HFF-Myc (cell line): ENCODE measurements around the gene CPZ.
"Not testable (repeated sequence)": the region's sequence is repeated elsewhere in the genome, so short reads cannot be mapped to it uniquely, and the experiment has no call there.

Experiments
- DNase-seq: peaks from one replicate; pipeline ENCODE4 v3.0.0-alpha.2; 2011; ENCODE audit warnings: low read depth; ENCODE audit errors: extremely low read depth
- H3K4me3 ChIP-seq: replicated peaks from 2 replicates; pipeline ENCODE4 v1.5.1; 2011; ENCODE audit warnings: low read depth, mild to moderate bottlenecking, control low read depth, low read length
- CTCF ChIP-seq: IDR thresholded peaks from 2 replicates; pipeline ENCODE4 v1.5.1; 2012; ENCODE audit warnings: mild to moderate bottlenecking, low read depth, low read length, control low read depth; ENCODE audit errors: missing control alignments

CPZ gene

GRCh38 chr4:8649631-8650361 lies 57.2 kb downstream of the CPZ start:
- no peak for DNase-seq
- H3K4me3 ChIP-seq: no peak overlapping the region
- no peak for TF ChIP-seq CTCF

GRCh38 chr4:8651661-8652180 lies 59.2 kb downstream of the CPZ start:
- H3K4me3 ChIP-seq: no peak overlapping the region
- TF ChIP-seq CTCF: no peak

GRCh38 chr4:8652181-8653078 lies 59.9 kb downstream of the CPZ start:
- no peak for TF ChIP-seq CTCF
- no peak for DNase-seq
- no peak overlapping the region for H3K4me3 ChIP-seq

More at GRCh38 chr4:8651661-8652180, 59.2 kb downstream of the CPZ start:
- DNase-seq: no peak

- H3K4me3 ChIP-seq: no peak overlapping the region
- no peak for TF ChIP-seq CTCF
- no peak for DNase-seq
Observed at GRCh38 chr4:8653326-8654000, 60.9 kb downstream of the CPZ start.

- H3K4me3 ChIP-seq, DNase-seq: not testable (repeated sequence)
Observed at GRCh38 chr4:8654139-8654538, 61.6 kb downstream of the CPZ start.

- no peak overlapping the region for H3K4me3 ChIP-seq
- no peak for TF ChIP-seq CTCF
- DNase-seq: no peak
Observed at GRCh38 chr4:8655411-8656184, 63.0 kb downstream of the CPZ start.
